Measurements from ENCODE around the gene XDH.

XDH gene

DNA sequence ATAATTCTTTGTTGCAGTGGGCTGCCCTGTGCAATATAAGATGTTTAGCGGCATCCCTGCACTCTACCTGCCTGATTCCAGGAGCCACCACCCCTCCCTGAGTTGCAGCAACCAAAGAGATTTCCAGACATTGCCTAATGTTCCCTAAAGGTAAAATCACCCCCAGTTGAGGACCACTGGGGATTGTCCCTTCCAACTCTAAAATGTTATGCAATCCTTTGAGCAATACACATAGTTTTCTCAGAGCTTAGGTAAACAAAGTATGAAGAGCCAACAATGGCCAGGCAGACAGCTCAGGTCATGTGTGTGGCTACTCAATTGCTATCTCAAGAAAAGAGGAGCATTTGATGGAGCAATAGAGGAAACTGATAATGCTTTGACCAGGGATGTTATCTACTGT, 87.0 kb downstream of the XDH start:
- no peak for DNase-seq

DNA sequence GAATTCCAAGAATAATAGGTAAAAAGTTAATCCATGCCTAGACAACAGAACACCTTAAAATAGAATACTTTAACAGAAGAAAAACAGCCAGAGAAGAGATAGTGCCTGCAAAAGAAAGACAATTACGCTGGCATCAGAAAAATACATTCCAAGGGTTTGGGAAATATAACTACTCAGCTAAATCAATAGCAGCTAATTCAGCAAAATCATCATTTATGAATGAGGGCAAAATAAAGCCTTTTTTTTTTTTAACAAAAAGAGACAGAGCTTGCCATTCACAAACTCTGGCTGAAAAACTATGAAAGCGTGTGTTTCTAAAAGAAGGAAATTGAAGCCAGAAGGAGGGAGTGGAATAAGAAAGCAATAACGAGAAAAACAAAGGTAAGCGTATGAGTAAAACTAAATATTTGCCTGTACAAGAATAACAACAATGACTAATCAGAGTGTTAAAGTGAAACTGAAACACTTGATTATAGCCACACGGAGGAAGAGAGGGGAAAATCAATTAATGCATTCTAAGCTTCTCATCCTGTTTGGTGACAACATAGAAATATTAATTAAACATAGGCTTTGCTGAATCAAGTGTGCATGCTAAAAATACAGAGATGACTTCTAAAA, 90.4 kb downstream of the XDH start:
- no peak for DNase-seq

DNA sequence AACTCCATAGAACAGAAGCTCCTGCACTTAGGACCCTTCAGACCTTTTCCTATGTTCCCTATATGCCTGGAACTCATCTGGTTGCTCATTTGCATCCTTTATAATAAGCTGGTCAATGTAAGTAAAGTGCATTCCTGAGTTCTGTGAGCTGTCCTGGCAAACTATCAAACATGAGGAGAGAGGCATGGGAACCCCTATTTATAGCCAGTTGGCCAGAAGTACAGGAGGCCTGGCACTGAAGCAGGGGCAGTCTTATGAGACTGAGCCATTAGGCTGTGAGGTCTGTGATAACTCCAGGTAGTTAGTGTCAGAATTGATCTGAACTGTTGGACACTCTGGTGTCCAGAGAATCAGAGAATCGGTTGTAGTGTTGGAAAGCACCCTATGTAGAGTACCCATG, 92.2 kb downstream of the XDH start:
- DNase-seq: no peak

DNA sequence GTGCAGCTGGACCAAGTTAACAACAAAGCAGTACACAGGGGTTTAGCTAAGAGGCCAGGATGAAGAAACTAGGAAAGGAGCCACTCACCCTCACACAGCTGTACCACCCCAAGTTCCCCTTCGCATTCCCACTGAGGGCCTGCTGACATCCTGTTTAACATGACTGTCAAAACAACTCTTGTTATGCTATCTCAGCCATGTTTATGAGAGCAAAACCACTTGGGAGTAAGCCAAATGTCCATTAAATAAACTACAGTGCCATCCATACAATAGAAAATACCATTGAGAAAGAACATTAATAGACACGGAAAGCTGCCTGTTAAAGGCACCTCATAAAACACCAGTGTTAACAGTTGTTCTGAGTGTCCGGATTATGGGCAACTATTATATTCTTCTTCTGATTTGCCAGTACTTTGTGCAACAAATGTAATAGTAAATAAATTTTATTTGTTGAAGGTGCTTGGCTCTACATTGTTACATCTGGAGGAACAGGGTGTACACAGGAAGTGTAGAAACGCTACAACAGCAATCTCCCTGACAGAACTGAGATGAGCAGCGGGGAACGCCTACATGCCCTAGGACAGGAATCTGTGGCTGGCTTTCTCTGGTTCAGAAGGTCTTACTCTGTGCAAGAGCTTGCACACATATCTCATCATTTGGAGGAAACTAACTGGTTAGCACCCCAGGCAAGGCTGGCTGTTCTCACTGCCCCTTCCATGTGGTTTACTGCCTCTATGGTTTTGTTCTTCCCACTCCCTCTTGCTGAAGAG, 95.0 kb downstream of the XDH start:
- DNase-seq: no peak

DNA sequence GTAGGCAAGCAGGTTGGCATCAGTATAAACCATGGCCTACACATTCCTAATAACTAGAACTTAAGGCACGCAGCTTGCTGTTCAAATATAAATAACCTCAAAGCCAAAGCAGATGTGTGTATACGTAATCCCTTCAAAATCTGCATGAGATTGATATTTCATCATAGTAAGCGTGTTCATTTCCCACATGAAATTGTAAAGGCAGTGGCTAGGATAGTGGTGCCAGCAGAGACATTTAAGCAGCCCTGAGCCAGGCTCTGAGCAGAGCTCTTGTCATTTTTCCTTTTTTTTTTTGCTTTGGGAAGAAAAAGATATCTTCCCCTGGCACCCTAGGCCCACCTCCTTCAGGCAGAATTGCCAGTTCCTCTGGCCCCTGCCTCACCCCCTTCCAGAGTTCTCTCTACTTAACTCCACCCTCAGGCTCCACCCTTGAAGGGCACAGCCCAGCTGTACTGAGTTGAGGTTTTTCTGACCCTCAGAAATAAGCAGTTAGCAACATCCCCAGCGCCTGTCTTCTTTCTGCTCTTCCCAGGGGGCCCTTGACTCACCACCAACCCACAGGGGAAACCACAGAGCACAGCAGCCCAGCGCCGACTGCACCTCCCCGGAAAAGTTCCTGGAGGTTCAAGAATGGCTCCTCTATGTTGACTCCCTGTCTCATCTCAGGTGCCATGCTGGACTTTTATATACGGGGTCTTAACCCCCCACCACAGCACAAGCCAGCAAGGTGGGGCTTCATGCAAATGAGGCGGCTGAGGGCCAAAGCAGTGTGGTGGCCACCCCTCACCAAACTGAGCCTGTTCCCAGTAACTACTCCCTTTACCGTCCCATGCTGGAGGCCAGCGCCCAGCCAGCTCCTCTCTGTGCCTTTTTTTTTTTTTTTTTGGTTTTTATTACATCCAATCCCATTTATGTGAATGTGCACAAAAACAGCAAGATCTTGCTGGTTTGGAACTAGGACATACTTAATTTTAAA, 95.9 kb downstream of the XDH start:
- DNase-seq: no peak

DNA sequence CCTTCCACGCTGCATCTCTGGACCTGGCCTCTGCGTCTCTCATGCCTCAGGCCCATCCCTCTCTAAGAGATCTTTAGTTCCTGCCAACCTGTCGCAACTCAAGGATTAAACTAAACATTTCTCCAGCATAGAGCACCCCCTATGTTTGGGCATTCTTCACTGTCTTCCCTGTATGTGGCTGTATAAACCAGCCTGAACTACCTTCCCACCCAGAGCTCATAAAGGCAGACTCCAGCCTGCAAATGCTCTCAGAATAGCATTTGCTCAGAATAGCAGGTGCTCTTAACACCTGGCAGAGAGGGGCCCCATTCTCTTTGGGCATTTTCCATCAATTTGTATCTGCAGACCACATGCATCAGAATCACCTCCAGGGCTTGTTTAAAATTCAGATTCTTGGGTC, 97.1 kb downstream of the XDH start:
- no peak for DNase-seq

DNA sequence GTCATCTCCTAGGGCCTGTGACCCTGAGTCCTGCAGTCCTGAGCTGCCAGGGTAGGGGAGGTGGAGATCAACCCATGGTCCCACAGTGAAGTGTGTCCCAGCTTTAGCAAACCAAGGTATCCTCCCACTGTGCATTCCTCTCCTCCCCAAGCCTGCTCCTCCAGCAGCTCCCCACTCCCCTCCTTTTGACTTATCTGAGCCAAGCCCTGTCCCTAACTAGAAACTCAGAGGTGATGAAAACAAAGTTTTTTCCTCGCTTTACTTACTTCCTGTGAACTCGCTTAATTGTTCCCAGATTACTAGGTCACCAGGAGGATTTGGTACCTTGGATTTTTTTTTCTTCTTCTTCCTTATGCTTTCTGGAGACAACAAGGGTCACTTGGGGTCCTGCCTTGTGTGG, 99.8 kb downstream of the XDH start:
- no peak for DNase-seq

DNA sequence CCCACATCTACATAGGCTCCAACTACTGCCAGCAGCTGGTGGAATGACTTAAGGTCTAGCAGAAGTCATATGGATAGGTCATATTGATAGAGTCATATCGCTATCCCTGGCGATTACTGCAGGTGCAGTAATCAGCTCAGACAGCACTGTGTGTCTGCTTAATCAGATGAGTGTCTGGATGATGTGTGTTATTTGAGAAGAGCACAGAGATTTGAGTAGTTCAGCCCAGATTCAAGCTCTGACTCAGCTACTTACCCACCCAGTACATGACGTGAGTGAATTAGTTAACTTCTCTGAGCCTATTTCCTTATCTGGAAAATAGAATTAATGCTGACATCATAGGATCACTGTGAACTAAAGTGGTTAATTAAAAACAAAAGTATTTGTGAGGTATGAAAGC, 101.6 kb downstream of the XDH start:
- DNase-seq: no peak

DNA sequence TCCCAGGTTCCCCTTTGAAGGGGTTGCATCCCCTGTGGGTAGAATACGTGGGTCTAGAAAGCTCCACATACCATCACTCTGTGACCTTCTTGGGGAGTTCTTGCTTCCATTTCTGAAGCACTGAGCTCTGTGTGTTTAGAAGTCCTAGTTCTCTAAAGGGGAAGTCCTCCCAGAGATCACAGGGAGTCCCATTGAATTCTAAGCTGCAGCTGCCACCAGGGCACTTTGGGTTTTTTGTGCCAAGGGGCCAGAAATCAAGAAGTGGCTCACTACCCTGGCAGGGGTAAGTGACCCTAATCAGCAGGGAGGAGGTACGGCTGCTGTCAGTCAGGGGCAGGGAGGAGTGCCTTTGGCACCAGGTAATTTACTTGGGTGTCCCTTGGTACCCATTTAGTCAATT, 109.7 kb downstream of the XDH start:
- DNase-seq: no peak

DNA sequence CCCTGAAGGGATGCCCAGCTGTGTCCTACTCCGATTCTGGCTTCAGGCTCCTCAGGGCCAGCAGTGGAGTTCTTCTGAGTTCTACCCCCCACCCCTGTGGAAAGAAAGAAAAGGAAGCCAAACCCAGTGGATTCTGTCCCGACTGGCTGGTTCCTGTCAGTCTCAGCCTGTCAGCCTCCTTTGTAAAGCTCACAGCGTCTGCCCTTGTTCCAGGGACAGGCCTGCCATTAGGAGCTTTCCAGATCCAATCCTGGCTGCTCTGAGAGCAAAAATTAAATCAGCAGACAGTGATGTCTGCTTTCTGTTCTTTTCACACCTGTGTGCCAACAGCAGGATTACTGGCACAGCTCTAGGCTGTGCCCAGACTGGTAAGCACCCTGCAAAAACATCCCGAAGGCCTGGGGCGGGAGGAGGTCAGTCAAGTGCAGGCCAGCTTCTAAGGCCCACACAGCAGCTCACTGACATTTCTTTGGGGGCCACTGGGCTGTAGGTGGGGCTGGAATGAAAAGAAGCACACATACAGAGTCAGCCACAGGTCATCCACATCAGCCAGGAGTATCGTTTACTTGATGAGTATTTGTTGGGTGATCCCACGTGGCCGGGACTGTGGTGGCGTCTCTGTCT, 111.5 kb downstream of the XDH start:
- DNase-seq: no peak

DNA sequence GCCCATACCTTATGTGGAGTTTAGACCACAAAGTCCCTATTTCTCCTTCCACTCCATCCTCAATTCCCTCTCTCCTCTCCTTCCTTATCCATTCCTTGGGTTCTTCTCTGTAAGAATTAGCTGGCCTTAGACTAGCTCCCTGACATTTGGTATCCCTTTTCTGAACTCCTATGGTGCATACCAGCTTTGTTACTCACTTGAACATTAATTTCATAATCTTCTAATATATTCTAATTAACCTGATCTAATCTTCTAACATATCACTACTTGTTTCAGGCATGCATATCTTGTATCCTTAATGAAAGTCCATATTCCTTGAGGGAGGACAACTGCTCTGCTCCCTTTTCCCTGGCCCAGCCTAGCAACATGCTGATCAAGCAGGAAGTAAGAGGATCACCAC, 114.2 kb downstream of the XDH start:
- no peak for DNase-seq

DNA sequence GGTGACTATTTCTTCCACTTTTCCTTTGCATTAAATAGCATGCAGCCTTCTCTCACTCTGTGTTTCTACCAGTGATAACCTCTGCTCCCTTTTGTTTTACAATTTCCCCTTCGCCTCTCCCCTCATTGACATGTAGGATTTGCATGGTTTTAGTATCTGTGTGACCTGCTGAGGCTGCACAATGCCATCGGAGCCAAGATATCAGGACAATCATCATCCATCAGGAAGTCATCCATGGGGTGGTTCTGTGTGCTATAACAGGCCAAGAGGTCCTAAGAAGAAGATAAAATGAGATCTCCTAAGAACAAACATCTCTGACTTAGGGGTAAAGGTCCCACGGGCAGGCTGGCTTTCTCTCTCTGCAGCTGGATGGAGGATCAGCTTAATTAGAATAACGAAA, 115.0 kb downstream of the XDH start:
- no peak for DNase-seq

DNA sequence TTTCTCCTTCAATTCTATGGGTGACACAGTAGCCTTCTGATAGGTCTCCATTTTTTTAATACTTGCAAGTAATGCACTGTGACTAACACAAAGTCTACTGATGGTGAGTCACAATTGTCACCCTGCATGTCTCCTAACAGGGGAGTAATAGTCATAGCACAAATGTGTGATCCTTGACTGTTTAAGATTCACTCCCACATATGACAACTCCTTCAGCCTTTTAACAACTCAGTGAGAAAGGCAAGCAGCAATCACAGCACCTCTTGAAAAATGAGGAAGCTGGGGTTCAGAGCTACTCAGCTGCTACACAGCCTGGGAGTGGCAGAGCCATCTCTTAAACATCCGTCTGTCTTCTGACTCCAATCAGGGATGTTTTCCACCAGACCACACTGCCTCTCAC, 116.8 kb downstream of the XDH start:
- DNase-seq: no peak

DNA sequence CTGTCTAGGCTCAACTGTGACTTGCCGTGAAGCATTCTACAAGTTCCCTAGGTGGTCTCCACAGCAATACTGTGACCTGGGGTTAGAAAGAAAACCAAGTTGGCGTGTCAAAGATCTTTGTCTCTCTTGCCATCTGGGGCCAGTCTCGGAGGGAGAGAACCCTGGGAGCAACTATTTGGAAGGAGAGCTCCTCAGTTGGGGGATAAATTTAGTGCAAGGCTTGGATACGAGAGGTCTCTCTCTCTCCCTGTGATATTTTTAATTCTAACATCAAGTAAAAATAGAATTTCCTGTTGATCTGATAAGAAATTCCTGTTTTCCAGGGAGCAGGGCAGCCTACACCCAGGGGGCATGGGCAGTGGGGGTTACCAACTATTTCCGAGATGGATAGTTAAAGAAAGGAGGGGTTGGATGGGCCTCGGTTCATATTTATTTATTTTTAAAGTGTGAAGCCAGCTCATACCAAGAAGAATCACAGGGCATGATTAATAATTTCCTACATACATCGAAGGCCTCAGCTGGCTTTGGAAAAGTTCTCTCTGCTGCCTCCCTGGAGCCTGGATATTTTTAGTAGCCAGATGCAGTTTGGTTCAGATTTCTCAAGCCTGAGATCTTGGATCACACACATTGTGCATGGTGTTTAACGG, 117.8 kb downstream of the XDH start:
- no peak for DNase-seq

DNA sequence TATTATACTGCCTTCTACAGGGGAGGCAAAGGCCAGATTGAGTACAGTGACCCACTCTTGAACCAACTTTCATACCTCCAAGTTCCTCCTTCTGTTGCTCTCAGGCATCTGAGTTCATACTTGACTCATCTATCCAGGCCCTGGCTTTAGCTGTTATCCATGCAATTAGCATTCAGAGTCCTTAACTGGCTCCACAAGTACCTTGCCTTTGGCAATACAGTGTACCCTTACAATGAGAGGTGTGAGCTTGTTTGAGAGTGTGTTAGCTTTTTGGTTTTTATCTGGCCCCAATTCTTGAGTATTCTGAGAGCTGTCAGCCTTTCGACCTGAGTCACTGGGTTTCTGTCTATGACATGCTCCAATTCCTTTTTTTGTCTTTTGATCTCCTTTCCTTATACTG, 120.3 kb downstream of the XDH start:
- DNase-seq: no peak

DNA sequence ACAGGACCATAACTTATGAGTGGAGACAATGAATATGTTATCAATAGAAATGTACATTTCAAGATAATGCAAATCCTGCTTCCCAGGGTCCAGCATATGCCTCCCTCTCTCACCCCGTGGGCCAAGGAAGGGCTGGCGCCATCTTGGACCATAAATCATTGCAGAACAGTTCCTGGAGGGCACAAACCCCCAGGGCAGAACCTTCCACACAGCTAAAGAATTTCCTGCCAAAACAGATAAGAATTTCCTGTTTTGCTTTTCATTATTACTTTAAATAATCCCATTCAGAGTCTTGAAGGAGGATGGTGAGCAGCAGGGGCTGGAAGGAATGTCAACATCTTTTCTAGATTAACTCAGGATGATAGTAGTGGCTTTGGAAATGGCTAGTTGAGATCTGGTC, 126.9 kb downstream of the XDH start:
- DNase-seq: no peak

DNA sequence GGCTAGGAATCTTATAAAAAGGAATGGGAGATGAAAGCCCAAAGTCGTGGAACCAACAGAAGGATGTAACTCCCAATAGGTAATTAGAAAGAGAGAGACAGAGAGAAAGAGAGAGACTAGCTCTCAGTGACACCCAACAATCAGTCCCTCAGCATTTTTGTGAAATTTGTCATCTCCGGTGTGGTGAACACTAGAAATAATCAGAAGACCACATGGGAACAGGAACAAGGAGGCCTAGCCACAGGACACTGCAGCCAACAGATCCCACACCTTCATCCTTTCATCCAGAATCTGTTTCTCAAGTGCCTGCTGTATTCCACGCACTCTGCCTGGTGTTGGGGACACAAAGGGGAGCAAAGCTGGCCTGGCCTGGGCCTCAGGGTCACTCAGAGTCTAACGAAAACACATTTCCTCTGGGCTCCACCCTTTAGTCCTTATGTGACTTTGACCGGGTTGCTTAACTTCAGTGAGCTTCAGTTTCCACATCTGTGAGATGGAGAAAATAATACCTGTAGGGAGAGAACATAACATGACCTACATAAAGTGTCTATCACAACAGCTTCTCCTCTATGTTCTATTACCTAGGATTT, 127.5 kb downstream of the XDH start:
- DNase-seq: no peak

DNA sequence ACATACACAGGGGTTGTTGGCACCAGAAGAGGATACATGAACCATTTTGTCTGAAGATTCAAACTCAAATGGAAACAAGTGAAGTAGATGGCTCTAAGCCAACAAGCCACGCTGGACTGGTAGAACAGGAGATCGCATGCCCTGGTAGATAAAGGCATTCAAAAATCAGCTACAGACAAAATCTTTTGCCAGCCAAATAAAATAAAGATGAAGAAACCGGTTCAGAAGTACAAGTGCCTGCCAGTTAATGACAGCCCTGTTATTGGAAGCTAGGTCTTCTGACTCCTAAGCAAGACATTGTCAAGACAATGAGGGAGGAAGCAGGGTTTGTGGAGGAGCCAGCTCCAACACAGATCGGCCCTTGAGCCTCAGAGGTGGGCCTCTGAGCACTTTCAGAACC, 128.3 kb downstream of the XDH start:
- DNase-seq: no peak
